H1 (cell line): ENCODE measurements around the gene RASA1. TPM values are rescaled to one million over a fixed set of nuclear protein-coding genes. Genes with fewer than 3 reads are reported as not detected.

ENCODE experiments used
- ATF3 ChIP-seq: IDR thresholded peaks from 2 replicates; pipeline ENCODE4 v1.6.1; 2011; ENCODE audit warnings: low read depth, mild to moderate bottlenecking, low read length; ENCODE audit not compliant: insufficient read depth
- E2F6 ChIP-seq: IDR thresholded peaks from 2 replicates; pipeline ENCODE4 v1.6.1; 2012; ENCODE audit warnings: inconsistent platforms
- GABPA ChIP-seq: IDR thresholded peaks from 2 replicates; pipeline ENCODE4 v1.6.1; 2011; ENCODE audit warnings: mild to moderate bottlenecking, low read length, moderate library complexity, borderline replicate concordance; ENCODE audit not compliant: insufficient read depth
- GTF2F1 ChIP-seq: IDR thresholded peaks from 2 replicates; pipeline ENCODE4 v1.6.1; 2012; ENCODE audit warnings: low read depth, low read length, improper control_type of control experiment, borderline replicate concordance
- NRF1 ChIP-seq: IDR thresholded peaks from 2 replicates; pipeline ENCODE4 v1.6.1; 2011; ENCODE audit warnings: mild to moderate bottlenecking, low read depth, low read length, improper control_type of control experiment
- POU5F1 ChIP-seq: IDR thresholded peaks from 2 replicates; pipeline ENCODE4 v1.6.1; 2011; ENCODE audit warnings: low read depth, mild to moderate bottlenecking, low read length, moderate library complexity
- YY1 ChIP-seq: IDR thresholded peaks from 2 replicates; pipeline ENCODE4 v1.6.1; 2011; ENCODE audit warnings: low read depth, mild to moderate bottlenecking, low read length
- polyA plus RNA-seq, 7 experiments: library from polyadenylated mRNA; depleted of rRNA in 3 of 7; stranded (reverse) in 5 of 7; unstranded in 2 of 7; fragments of >200 nt in 5 of 7; fragments of 200-250 nt in 2 of 7; gene quantifications; 1 replicate in 5 of 7; 2 replicates in 1 of 7; 4 replicates in 1 of 7; pipeline versions ENCODE4 v1.2.1 to v1.2.3, GENCODE V29; 2011 to 2013; ENCODE audit warnings: missing spikeins in 2 of 7, mixed read lengths in 2 of 7
- total RNA-seq: library from RNA; stranded (reverse); fragmentation: NEBNext Ultra II Directional; extraction: Animal tissue kit (Norgen Biotek cat#: 25700); gene quantifications from 2 replicates; pipeline ENCODE4 v1.2.1, GENCODE V29; 2021

Gene RASA1
- total and polyA plus RNA-seq, 2 of the 8 experiments (the other 6 are each of a cell fraction or from before 2014, with no cell fraction given), result 15.9 to 33.8 TPM

DNA sequence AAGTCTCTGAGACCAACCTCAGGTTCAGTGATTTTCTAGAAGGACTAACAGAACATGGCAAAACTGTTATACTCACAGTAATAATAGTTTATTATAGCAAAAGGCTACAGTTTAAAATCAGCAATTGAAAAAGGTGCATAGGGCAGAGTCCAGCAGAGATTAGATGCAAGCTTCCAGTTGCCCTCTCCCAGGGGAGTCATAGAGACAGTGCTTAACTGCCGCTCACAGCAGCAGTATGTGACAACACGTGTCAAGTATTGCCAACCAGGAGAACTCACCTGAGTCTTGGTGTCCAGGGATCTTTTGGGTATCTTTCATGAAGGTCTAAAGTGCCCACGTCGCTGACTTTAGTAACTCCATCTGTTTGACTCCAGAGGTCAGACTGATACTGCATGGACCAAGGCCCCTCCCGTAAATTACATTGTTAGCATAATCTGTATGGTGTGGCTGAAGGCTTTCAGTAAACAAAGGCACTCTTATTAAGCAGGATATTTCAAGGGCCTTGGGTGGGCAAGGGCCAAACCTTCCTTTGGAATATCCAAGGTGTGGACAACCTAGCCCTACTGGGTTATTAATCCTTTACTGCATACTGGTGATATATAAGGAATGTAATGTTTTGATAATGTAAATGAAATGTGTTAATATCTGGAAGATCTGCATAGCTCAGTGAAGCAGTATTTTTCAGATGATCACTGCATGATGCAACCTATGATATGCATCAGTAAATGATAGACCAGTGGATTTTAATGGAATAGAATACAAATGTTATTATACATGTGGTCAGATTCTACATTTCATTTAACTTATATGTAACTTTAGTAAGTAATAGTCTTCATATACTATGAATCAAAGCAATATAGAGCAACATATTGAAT is 44.0 kb downstream of the RASA1 start (continued):
- no peak for TF ChIP-seq GTF2F1
- no peak for TF ChIP-seq POU5F1
- TF ChIP-seq NRF1, result no peak
- TF ChIP-seq E2F6, result no peak
- TF ChIP-seq YY1, result no peak
- no peak for TF ChIP-seq ATF3
- TF ChIP-seq GABPA, result no peak
- TF ChIP-seq, all 59 proteins: peak for 0
